Umbilical cord (tissue), 2 donors: ENCODE measurements around the gene C11orf16. TPM values are rescaled to one million over a fixed set of nuclear protein-coding genes. Genes with fewer than 3 reads are reported as not detected.
"Not testable (repeated sequence)": the region's sequence is repeated elsewhere in the genome, so short reads cannot be mapped to it uniquely, and the experiment has no call there.

Experiments
- DNase-seq: peaks from one replicate; pipeline ENCODE4 v3.0.0-alpha.2; 2015; ENCODE audit warnings: low spot score
- total RNA-seq: library from RNA; depleted of rRNA; stranded (reverse); fragments of >200 nt; gene quantifications from one replicate; pipeline ENCODE4 v1.2.3, GENCODE V29; 2014; ENCODE audit warnings: low replicate concordance; ENCODE audit not compliant: insufficient read depth

The C11orf16 gene
- total RNA-seq, 1 donor from 2014 or later: 1.9 TPM

DNA sequence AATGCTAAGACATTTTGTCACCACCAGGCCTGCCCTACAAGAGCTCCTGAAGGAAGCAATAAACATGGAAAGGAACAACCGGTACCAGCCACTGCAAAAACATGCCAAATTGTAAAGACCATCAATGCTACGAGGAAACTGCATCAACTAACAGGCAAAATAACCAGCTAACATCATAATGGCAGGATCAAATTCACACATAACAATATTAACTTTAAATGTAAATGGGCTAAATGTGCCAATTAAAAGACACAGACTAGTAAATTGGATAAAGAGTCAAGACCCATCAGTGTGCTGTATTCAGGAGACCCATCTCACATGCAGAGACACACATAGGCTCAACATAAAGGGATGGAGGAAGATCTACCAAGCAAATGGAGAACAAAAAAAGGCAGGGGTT lies 41.6 kb downstream of the C11orf16 start:
- DNase-seq: not testable (repeated sequence)

DNA sequence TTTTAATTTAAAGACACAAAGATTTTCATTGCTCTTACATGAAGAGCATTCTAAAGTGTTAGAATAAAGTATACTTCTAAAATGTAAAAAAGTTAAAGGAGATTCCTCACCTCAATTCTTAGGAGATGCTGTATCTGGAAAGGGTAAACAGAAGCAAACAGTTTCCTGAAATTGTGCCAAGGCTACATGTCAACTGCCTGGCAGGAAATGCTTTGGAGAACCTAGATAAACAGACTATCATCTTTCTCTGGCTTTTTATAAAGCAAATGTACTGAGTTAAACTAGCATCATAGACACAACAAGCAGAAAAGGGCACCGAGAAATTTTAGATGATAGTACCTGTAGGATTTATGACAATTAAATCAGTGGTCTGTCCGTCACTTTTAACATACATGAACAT lies 46.4 kb downstream of the C11orf16 start:
- no peak for DNase-seq

DNA sequence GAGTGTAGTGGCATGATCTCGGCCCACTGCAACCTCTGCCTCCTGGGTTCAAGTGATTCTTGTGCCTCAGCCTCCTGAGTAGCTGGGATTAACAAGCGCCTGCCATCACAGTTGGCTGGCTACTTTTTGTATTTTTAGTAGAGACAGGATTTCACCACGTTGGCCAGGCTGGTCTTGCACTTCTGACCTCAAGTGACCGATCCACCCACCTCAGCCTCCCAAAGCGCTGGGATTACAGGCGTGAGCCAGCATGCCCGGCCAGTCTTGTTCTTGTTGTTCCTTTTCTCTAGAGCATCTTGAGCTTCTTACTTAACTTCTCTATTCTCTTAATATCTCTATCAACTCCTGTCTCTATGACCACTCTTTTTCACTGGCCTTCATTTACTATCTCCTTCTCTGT lies 51.2 kb downstream of the C11orf16 start:
- DNase-seq: not testable (repeated sequence)

DNA sequence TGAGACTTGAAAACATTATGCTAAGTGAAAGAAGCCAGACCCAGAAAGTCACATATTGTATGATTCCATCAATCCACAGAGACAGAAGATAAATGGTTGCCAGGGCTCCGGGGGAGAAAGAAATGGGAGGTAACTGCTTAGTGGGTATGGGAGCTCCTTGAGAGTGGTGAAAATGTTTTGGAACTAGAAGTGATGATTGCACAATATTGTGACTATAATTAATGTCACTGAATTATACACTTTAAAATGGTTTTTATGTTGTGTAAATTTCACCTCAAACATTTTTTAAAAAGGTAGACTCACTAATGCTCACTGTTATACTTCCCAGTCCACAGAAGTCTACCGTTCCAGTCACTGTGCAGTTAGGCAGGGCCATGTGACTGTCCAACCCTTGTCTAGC lies 54.0 kb downstream of the C11orf16 start:
- DNase-seq: no peak

DNA sequence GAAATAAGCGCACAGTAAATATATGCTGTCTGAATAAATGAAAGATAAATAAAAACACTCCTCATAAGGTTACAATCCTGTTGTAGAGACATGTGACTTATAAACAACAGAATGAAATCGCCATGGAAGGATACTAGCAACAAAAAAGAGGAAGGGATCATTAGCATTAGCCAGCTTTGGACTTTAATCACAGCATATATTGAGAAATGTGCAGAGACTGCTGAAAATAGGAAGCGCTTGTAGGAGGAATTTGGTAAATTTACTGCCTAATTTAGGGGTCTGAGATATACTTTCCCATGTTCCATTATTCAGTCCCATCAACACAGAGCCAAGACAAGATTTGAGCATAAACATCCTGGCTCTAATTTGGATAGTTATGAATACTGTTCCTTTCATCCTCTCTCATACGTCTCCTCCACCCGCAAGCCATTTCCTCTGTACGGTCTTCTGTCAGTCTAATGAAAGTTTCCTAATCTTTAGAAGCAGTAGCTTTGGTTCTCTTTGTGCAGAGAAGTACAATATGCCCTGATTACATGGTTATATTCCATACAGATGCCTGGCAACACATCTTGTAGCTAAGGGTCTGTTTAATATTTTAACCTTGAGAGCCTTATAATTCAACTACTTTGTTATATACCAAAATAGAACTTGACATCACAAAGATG lies 58.9 kb downstream of the C11orf16 start:
- peak; percentile 55 for DNase-seq

DNA sequence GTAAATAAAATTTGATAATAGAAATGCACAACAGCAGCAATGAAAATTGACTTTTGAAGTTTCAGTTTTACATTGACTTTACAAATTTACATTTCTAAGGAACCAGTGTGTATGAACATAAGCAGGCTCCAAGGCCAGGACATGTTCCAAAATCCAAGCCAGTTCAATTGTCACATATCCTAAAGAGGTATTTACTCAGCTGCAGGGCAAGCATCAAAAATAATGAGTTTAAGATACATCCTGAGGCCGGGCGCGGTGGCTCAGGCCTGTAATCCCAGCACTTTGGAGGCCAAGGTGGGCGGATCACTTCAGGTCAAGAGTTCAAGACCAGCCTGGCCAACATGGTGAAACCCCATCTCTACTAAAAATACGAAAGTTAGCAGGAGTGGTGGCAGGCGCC lies 60.8 kb downstream of the C11orf16 start:
- DNase-seq: peak; percentile 29

DNA sequence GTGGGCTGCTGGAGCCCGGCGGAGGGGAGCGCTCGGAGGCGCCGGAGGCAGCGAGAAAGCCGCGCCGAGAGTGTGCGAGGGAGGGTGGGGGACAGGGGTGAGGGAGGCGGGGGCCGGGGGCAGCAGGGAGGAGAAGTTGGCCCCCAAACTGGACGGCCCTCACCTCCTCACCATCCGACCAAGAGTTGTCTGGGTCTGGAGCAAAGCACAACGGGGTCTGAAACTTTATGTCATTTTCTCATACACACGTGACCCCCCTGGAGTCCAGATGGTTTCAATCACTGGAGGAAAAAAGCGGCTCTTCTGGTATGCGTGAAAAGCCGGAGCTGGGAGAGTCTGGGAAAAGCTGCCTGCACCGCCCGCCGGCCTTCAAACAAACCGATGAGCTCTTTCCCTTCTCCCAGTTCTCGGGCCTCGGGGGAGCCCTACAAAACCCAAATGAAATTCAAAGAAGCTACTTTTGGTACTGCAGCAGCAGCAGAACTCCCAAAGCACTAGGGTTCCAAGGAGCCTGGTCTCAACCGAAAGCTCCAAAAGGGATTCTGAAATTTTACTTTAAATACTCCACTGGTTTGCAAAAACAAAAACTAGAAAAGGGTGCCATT lies 61.5 kb downstream of the C11orf16 start:
- DNase-seq: peak; percentile 97

DNA sequence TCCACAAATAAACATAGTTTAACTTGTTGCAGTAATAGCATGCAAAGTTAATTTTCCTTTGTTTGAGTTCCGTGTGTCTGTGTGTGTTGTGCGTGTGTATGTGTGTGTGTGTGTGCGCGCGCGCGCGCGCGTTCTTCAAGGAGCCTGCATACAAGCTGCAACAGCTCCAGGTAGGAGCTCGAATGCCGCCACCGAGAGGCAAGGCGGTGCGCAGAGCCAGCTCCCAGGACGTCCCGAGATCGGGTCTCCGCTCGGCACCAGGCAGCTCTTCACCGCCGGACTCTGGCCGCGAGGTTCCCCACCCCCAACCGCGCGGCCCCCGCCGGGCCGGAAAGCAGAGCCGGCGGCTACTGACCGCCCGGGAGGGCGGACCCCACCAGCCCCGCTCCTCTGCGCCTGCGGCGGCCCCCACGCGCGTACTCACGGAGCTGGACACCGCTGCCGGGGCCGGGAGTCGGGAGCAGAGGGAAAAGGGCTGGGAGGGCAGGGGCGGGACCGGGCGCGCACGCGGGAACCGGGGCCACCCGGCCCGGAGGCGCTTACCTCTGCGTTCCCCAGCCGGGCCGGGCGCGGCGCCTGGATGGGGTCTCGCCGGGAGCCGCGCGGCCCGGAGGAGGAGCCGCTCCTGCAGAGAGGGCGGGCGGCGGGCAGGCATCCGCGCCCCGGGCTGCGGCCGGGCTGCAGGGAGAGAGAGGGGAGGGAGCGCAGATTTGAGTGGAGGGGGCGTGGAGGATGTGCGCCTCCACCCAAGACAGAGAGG lies 62.2 kb downstream of the C11orf16 start:
- peak; percentile 88 for DNase-seq

Other genes with a start within 250 kb of the C11orf16 start
- 13.2 TPM for gene AKIP1, start 21.8 kb downstream of the C11orf16 start, total RNA-seq
- gene ASCL3, start 10.1 kb upstream of the C11orf16 start, total RNA-seq: not detected
- 57.3 TPM for gene TMEM9B, start 31.5 kb upstream of the C11orf16 start, total RNA-seq
- 10.6 TPM for gene NRIP3, start 71.1 kb upstream of the C11orf16 start, total RNA-seq
- gene SCUBE2, start 158.7 kb upstream of the C11orf16 start, total RNA-seq: 79.4 TPM